HG03354 (cell line): ENCODE data around the gene DENND5A.
"Not testable (repeated sequence)": the region's sequence is repeated elsewhere in the genome, so short reads cannot be mapped to it uniquely, and the experiment has no call there.

Source experiments
- ATAC-seq: cut with Tn5 transposase; IDR thresholded peaks from one replicate; pipeline ENCODE4 v1.9.1; 2021; ENCODE audit warnings: mild to moderate bottlenecking; ENCODE audit not compliant: unreplicated experiment, poor library complexity, severe bottlenecking

Gene DENND5A

DNA sequence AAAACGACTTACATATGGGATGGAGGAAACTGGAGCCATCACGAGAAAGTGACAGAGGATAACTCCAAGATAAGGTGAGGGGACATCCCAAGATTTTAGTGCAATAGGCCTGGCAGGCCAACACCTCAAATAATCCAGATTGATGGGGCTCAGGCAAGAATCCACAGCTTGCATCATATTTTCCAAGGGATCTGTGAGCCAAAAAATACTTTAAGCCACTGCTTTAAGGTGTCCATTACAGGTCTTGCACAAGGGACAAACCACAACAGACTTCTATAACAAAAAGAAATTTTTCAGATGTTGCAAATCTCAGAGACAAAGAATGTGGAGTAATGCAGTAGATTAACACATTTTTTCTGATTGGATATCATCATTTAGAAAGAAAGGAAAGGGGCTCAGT, 45.6 kb downstream of the DENND5A start:
- no peak for ATAC-seq

DNA sequence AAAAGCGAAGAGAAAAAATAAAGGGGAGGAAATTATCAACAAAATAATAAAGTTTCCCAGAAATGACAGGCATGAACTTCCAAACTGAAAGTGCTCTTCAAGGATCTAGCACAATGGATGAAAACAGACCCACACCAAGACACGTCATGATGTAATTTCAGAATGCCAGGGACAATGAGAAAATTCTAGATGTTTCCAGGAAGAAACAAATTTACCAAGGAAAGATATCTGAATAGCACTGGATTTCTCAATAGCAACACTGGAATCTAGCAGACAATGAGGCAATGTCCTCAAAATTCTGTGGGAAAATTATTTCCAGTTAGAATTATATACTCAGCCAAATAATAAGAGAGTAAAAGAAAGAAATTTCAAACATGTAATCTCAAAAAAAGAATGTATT, 46.0 kb downstream of the DENND5A start:
- no peak for ATAC-seq

DNA sequence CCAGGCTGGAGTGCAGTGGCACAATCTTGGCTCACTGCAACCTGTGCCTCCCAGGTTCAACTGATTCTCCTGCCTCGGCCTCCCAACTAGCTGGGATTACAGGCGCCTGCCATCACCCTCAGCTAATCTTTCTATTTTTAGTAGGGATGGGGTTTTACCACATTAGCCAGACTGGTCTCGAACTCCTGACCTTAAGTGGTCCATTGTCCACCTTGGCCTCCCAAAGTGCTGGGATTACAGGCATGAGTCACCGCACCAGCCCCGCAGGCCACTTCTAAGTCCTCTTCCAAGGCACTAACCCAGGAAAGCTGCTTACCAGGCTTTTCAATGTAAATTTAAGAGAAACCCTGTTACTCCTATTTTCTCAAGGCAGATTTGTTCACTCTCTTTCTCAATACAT, 50.4 kb downstream of the DENND5A start:
- ATAC-seq, result no peak

DNA sequence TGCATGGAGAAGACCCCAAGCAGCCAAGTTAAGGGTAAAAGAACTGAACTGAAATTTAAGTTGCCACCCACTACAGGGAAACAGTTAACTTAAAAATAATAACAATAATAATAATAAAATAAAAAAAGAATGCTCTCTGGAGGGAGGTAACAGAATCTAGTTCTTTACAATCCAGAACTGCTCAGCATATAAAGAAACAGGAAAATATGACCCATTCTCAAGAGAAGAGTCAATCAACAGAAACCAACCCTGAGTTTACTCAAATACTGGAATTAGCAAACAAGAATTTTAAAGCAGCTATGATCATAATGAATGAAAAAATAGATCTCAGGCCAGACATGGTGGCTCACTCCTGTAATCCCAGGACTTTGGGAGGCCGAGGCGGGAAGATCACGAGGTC, 53.8 kb downstream of the DENND5A start:
- no peak for ATAC-seq

DNA sequence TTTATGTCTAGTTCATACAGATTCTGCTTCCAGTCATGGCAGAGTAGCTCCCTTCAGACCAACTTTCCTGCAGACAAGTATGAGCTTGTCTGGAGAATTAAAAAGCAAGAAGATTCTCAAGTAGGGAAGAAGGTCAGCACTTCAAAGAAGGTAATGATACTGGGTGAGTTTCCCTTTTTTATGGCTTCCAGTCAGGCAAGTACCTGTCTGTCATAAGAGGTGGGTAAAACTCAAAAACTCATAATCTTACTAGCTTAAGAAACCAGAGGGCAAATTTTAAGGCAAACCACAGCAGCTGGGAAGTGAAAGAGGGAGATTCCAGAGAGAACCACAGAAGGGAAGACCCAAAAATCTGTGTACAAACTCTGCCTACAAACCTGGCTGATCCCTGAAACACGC, 54.2 kb downstream of the DENND5A start:
- no peak for ATAC-seq

DNA sequence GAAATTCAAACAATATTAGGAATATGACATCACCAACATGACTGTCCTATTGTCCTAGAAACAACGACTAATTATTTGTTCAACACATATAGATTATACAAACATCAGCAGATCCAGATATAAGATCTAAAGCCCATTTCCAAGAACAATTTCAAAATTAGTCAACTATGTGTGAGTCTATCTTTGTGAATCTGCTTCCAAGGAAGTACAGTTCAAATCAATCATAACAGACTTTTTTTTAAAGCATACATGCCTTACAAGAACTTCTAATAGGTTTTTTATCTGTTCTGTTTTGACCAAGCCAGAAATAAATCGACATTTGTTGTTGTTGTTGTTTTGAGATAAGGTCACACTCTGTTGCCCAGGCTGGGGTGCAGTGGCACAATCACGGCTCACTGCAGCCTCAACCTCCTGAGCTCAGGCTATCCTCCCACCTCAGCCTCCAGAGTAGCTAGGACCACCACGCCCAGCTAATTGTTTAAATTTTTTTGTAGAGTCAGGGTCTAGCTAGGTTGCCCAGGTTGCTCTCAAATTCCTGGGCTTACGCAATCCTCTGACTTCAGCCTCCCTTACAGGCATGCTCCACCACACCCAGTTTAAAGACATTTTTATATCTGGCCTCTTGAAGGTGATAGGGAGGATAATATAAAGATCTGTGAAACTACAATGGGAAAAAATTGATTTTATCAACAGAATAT, 54.8 kb downstream of the DENND5A start:
- ATAC-seq, result no peak

DNA sequence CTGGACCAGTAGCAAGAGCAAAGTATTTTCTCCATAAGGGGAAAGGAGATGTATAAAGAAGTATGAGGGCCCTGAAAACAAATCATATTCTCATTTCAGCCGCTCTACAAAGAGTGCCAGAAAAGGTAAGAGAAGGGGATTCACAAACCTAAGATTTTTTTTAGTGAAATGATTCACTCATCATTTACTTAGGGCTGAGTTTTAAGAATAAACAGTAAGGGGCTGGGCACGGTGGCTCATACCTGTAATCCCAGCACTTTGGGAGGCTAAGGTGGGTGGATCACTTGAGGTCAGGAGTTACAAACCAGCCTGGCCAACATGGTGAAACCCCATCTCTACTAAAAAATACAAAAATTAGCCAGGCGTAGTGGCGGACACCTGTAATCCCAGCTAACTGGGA, 55.5 kb downstream of the DENND5A start:
- ATAC-seq, result peak; percentile 32

DNA sequence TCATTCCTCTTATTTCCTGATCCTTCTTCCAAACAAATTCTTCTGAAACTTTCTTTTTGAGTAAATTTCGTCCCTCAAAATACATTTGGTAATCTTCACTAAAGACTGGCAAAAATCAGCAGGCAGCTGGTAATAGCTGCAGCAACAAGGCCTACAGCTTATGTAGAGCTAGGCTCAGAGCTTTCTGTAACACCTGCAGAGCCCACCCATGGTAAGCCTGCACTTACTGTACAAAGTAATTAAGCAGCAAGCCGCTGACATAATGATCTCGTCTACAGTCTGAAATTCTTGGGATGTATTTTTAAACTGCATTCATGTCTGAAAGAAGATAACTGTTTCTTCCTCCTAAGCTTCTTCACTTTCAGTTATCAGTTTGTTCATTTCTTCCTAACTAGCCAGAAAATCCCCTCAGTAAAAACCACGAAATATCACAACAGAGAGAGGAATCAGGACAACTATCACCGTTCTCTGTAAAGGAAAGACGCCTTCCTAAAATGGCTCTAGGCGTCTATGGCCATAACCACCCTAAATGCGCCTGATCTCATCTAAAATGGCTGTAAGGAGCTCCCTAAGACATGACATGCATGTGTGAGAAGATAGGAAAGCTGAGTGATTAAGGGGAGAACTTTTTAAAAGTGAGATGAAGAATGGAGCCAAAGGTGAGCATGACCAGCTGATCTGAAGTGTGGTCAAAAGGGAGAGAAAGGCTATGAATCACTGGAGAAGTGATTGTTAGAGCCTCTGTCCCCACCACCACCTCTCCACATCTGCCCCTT, 56.2 kb downstream of the DENND5A start:
- peak; percentile 39 for ATAC-seq

DNA sequence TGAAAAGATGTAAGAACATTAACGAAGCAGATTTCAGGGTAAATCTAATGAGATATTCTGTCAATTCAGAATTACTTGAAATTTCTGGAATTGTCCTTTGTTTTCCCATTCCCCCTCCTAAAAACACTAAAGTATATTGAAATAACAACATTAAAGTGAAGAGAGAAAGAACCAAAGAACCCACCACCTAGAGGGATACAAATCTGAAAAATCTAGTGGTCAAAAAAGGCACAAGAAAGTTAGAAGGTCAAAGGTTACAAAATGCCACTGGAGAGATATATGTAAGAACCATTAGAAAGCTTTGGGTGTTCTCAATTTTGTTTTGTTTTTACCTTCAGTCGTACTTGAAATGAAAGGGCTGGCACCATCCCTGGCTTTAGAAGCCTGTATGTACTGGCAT, 57.9 kb downstream of the DENND5A start:
- ATAC-seq, result no peak

DNA sequence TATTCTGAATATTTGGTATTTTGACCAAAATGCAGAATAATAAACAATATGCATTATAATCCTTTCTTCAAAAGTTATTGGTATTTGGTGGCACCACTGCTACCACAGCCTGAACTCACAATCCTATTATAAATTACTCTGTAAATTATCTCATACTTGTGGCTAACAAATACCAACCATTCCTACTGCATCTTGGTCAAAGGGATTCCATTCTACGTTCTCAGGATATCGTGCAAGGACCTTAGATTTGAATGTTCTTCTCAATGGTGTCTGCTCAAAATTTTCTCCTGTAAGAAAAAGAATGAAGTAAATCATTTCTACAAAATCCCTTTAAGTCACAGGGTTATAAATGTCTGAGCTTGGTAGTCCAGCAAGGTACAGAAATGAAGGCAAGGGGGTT, 58.7 kb downstream of the DENND5A start:
- ATAC-seq, result no peak

DNA sequence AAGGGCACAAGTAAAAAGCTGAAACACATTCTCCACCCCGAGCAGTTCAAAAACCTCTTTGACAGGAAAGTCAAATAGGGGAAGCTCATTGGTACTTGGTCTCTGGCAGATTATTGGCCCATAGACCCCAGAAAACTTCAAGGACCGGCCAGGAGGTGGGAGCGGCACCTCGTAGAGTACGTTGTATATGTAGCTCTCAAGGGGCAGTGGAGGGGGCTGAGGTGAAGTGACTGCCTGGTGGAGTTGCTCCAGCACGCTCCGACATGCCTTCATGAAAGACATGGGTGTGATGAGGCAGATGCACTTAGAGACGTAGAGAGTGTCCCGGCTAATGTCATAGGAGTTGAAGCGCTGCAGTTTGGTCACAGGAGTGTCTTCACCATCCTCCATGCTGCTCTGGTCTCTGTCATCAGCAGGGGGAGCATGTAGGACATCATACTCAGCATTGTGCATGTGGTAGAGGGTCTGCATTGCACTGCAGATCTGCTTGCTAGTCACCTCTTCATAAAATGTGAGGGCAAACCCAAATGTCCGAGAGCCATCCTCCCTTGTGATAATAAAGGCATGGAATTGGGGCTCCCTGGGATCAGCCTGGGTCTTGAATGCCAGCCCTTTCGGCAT, 61.3 kb downstream of the DENND5A start:
- ATAC-seq, result no peak

DNA sequence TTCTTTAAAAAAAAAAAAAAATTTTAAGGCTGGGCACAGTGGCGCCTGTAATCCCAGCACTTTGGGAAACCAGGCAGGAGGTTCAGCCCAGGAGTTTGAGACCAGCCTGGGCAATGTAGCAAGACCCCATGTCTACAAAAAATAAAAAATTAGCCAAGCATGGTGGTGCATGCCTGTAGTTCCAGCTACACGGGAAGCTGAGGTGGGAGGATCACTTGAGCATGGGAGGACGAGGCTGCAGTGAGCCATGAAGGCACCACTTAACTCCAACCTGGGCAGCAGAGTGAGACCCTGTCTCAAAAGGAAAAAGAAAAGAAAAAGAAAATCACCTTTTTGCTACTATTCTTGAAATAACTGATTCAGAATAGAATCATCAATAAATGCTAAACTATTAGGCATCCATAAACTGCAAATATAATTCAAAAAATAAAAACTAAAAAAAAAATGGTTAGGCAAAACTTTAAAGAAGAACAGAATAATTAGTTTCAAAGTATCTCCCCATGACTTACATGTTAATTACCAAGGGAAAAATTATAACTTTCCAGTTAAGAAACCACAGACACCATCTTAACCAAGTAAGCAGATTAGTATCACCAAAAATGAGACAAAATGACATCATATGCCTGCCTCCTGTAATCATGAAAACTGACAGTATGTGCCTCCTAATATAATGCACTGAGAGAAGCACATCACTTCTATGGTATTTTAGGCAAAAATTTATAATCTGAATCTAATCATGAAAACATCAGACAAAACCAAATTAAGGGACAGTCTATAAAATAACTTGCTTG, 63.6 kb downstream of the DENND5A start:
- no peak for ATAC-seq

DNA sequence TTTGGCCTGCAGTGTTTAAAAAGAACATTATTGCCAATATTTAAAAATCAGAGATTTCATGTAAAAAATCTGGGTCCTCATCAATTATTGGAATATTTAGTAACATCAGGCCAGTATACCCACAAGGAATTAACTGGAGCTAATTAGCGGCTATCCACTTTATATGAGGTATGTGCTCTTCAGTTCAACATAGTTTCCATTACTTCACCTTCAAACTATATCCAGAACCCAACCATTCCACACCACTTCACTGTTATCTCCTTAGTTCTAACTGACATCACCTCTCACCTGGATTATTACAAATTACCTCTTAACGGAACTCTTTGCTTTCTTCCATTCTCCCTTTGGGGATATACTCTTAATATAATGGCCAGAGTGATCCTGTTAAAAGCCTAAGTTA, 64.7 kb downstream of the DENND5A start:
- no peak for ATAC-seq

DNA sequence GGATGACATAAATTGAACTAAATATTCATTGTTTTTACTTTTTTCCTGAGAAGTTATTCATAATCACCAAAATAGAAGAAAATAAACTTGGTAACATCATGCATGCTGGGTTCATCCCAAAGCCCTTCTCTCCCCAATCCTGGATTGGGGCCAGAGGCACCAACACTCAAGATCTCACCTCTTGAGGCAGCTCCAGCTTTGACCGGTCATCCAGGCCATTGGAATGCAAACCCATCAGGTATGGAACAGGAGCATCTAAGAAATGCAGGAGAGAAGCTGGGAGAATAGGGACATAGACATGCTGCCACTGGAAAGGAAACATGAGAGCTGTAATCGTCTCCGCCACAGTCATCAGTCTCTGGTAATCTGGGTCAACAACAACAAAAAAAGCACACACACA, 71.8 kb downstream of the DENND5A start:
- no peak for ATAC-seq

DNA sequence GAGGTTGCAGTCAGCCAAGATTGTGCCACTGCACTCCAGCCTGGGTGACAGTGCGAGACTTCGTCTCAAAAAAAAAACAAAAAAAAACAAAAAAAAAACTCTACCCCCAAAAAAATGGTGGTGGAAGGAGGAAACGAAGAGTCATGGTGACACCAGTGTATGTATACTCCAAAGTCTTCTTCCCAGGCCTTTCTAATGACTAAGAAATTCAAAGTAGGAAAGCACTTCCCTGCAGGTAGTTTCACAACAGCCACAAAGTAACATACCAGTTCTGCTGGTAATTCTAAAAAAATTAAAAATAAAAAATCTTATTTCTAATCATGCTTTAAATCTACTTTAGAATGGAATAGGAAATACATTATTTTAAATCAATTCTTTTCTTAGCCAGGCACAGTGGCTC, 72.6 kb downstream of the DENND5A start:
- ATAC-seq, result no peak

DNA sequence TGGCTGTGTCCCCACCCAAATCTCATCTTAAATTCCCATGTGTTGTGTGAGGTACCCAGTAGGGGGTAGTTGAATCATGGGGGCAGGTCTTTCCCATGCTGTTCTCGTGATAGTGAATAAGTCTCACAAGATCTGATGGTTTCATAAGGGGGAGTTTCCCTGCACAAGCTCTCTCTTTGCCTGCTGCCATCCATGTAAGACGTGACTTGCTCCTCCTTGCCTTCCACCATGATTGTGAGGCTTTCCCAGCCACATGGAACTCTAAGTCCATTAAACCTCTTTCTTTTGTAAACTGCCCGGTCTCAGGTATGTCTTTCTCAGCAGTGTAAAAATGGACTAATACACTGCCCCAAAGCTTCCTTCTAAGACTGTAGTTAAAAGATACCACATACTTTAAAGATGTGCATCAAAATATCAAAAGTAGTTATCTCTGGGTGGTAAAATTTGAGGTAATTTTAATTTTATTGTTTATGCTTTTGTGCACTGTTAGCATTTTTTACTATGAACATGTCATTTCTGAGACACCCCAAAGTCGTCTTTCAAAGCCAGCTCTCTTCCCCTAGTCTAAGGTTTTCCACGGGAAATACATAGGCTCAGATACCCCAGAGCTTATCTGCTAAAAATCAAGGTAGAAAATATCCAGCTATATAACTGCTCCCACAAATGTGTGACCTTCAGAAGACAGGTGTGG, 74.7 kb downstream of the DENND5A start:
- not testable (repeated sequence) for ATAC-seq

DNA sequence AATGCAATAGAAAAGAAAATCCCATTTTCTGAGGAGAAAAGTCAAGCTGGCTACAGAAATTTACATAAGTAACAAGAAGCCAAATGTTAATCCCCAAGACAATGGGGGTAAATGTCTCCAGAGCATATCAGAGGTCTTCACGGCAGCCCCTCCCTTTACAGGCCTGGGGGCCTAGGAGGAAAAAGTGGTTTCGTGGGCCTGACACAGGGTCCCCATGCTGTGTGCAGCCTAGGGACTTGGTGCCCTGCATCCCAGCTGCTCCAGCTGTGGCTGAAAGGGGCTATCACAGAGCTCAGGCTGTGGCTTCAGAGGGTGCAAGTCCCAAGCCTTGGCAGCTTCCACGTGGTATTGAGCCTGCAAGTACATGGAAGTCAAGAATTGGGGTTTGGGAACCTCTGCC, 76.3 kb downstream of the DENND5A start:
- not testable (repeated sequence) for ATAC-seq

DNA sequence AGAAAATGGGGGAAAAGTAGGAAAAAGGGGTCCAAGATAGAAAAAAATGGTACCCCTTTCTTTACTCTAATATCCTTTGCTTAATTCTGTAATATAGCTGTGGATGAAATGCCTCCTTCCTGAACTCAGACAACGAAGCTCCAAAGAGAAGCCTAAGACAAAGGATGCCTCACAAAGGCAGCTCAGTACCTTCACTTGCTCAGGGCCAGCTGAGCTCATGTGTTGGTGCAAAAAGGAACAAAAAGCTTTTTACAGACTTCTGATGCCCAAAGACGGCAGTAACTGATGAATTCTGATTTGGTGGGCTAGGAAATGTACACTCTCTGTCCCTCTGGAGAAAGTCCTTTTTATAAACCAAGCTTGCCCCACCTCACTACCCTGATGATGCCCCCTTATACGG, 77.5 kb downstream of the DENND5A start:
- ATAC-seq, result no peak

DNA sequence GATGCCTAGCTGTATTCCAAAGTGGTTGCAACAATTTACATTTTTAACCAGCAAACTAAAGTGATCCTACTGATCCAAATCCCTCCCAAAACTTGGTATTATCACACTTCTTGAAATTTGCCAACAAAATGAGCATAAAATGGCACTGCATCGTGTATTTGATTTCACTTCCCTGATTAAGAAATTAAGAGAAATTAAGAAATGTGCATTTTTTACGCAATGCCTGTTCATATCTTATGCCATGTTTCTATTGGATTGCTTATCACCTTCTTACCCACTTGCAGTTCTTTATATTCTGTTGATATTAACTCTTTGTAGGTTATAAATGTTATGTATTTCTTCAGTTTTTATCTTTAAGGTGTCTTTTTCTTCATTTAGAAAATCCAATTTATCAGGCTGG, 80.6 kb downstream of the DENND5A start:
- ATAC-seq, result no peak
